HG02981 (cell line): ENCODE data around the gene UROS.

Experiments used
- ATAC-seq: cut with Tn5 transposase; IDR thresholded peaks from one replicate; pipeline ENCODE4 v1.9.1; 2021; ENCODE audit warnings: mild to moderate bottlenecking, moderate library complexity; ENCODE audit not compliant: unreplicated experiment

UROS gene

DNA sequence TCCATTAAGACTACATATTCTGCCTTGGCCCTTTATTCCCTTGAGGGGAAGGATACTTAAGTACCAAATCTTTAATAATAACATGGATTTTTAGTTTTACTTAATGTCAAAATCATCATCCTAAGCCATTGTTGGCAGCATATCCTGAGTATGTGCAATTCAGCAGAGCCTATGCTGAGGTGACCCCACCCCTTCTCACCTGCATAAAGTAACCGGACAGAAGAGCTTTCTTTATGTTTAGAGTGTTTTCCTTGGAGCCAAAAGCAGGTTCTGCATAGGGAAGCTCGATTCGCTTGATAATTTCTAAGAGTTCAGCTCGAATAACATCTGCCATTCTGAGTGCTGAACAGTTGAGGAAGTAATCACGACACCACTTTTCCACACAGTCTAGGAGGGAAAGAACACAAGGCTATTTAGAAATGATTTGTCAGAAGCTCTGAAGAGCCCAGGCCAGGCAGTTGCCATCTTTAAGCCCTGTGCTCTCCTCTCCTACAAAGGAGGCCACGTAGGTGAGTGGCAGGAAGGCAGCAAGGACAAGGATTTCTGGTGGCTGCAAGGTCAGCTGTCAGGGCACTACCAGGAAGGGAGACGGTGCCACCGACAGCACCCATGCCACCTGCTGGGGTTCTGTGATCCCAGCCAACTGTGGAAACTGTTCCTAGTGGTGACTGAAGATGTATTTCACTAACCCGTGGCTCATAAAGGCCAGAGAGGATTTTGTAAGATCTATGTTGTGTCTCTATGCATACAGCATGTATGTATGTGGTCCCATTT is 15.9 kb upstream of the UROS start:
- no peak for ATAC-seq

DNA sequence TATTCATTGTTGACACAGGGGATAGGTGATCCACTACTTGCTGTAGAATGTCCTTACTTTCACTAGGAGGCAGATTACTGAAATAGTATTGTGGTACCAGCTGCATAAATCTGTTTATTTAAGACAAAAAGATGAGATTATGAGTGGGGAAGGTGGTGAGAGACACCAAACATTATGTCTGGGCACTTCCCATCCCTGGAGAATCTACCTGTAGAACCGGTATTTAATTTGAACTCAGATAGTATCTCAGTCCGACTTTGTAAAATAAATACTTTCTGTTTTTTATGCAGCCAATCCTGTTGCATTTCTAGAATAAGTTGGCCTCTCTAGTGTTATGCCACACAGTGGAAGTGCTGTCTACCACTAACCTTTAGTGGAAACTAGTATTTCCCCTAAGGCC is 13.7 kb upstream of the UROS start:
- ATAC-seq, result no peak

DNA sequence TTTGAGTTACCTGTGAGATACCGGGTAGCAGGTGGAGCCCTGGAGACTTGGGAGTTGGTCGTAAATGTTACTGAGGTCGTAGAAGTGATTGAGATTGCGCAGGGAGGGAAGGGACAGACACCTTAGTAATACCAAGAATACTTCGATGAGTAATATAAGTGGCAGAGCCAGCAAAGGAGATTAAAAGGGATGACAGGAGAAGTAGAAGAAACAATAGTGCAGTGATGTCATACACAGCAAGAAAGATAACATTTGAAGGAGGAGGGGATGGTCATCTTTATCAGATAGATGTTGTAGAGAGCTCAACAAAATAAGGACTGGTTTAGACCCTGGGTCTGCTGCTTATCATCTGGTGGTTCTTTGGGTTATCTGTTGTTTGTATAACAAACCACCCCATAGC is 5.3 kb upstream of the UROS start:
- no peak for ATAC-seq

DNA sequence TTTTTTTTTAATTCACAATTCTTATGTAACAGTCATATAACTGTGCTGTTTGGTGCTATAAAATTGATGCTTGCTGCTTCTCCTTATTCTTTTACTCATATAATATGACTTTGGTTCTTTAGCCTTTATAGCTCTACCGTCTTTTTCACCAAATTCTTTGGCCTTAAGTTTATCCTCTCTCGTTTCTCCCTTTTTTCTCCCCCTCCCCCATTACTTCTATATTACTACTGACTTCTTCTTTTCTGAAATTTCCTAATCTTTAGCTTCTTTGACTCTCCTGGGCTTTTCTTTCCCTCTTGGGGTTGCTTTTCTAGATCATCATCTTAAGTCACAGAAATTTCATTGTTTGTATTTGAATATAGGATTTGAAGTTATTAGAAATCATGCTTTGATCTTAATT is 4.1 kb upstream of the UROS start:
- ATAC-seq, result no peak

DNA sequence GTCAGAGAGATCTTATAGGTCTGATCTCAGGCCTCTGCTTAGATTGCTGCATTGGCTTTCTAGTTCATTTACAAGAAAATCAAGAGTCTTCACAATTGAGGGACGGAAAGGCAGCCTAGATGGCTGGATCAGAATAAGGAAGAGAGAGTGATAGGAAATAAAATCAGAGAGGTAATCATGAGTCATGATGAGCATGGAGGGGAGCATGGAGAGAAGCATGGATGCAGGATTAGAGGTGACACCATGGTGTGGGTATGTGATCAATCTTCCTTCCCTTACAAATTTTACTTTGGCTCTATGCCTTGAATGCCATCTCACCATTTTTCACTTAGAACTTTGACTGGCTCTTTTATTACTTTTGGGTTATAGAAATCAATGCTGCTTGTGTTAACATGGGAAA is 1.7 kb upstream of the UROS start:
- no peak for ATAC-seq

DNA sequence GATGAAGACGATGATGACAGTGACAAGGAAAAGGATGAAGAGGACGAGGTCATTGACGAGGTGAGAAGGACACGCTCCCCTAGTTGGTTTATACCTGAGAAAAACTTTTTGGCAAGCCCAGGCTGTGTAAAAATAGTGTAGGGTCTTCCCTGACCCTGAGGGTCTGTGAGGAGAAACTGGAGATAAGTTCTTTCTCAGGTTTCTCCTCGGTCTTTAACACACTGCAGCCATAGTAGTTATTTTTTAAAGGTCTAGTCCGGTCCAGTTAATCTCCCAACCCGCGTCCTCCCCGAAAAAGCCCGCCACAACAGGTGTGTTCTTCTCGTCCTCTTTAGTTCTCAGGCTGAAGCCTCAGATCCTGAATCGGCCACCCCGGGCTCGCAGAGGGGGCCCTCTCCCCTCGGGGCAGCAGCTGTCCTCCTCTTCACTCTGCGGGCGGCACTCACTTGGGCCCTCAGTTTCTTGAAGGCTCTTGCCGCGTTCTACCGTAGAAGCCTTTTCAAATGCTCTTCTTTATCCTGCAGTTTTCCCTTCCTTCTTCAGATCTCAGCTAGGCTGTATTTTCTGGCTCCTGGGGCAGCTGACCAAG is 699 bp upstream of the UROS start:
- no peak for ATAC-seq

DNA sequence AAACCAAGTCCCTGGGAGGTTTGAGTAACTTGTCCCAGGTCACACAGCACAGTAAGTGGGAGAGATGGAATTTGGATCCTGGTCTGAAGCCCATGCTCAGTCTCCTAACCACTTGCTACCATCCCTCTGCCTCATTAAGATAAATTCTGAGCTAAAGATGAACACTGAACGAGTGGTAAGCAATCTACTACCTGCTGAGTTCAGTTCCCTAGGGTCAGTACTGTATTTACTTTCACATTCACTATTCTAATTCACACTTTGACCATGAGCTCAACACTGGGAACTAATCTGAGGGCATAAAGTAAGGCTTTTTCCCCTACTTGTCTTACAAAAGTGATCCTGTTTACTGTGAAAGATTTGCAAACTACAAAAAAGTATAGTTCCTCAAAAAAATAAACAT is 2.4 kb downstream of the UROS start:
- ATAC-seq, result peak; percentile 46

DNA sequence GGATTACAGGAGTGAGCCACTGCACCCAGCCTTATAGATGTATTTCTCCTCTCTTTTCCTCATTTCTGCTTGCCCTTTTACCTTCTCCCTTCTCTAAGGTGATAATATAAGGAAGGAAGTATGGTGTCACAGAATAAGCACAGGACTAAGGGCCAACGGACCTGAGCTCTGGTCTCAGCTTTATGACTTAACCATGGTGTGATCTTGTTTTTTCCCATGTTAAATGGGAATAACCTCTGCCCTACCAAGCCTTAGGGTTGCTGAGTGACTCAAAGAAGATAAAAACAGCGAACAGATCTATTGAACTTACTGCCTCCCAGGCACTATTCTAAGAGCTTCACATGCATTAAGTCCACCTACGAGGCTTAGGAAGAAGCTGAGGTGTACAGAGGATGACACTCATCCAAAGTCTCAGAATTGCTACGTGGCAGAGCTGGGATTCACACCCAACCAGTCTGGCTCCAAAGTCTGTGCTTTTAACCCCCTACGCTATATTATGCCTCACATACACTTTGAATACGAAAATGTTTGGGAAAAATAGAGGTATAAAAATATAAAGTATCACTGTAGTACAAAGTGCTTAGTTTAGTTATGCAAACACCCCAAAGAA is 5.6 kb downstream of the UROS start:
- ATAC-seq, result no peak

DNA sequence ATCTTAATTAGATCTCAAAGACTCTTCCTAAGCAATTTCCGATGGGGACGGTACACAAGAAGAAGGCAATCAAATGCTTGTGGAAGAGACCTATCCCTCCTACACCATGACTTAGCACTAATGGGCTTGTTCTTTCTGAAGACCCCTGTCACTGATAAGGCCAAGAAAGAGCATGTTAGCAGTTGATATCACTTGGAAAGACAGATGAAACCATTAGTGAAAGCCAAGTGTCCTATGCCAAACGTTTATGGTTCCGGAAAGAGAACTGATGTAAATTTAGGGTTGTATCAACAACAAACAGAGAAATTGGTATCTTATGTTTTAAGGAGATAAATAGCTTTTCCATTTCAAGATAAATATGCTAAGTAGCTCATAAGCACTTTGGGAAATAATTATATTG is 6.5 kb downstream of the UROS start:
- ATAC-seq, result no peak

DNA sequence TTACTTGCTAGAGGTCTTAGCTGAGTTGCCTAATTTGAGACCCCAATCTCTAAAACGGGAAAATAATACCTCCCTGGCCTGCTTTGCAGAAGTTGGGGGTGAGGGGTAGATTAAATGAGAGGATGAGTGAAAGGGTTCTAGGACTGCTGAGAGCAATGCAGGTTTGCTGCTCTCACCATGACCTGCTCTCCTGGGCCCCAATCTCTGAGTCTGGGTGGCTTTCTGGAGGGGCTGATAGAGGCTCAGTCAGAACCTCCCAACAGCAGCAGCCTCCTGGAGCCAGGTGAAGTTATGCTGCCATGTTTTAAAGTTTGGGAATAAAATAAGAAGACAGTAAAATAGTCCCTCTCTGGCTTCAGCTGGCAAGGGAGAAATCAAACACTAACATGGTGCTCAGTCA is 7.3 kb downstream of the UROS start:
- ATAC-seq, result no peak

DNA sequence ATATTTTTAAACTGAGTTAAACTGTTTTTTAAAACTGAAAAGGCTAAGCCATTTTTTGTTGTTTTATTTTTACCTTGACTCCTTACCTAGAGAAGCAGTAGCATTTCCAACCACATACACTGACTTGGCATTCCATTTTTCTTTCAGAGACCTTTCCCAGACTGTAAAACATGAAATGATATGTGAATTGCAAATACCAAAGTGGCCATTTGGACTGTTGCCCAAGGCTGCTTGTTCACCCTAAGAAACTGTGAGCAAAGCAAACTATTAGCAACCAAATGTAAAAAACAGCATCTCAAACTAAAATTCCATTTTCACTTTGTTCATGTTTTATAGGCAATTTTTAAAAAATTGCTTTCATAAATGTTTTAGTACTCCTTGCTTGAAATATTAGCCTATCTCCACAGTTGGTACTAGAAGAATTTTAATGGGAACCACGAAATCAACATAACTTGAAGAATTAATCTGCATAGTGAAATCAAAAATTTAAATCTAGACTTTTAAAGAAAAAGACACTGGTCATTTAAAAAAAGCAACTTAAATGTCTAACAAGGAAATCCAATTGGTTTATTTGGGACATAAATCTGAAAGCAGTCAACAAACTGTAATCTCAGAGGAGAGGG is 10.8 kb downstream of the UROS start:
- no peak for ATAC-seq

DNA sequence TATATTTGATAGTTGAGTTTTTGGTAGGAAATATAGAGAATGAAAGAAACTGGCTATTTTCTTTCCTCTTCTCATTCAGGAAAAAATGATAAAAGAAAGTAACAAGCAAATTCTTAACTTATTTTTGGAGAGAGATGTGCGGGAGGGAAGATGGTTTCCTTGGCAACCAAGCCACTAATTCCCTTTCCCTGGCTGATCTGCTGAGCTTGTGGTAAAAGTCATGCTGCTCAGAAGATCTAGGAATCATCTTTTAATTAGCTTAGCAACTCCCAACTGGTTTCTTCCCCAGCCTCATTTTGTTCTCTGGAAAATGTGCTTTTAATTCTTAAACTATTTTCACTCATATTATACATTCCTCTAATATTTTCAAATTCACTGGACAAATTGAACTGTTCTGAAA is 11.8 kb downstream of the UROS start:
- ATAC-seq, result no peak

DNA sequence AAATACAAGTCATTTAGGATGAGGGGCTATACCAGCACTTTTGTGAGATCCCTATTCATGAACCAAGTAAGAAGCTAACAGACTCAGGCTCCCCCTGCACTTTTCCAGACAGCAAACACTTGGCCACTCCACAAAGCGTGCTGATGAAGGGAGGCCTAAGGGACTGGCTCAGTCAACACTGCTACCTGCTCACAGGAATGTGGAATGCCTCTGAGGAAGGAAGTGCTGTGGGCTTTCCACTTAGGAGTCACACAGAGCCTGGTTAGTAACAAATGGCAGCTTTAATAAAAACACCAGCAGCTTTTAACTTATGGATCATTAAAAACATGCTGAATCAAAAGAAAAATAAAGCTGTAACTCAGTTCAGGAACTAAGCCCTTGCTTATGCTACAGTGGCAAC is 15.0 kb downstream of the UROS start:
- ATAC-seq, result no peak

DNA sequence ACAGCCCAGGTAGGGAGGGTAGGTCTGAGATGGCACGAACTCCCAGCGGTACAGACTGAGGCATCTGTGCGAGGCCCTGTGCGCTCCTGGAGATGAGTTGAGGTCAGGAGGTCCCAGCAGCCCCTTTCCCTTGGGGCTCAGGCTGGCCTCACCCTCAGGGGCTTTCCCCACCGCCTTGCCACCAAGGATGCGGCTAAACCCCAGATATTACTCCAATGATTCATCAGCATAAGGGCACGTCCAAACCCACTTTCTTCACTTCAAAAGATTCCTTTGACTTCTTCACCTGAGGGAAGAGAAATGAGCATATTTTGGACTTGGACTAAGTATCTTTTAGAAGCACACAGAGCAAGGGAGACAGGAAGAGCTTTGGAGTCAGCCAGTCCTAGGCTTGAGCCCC is 20.3 kb downstream of the UROS start:
- ATAC-seq, result no peak

DNA sequence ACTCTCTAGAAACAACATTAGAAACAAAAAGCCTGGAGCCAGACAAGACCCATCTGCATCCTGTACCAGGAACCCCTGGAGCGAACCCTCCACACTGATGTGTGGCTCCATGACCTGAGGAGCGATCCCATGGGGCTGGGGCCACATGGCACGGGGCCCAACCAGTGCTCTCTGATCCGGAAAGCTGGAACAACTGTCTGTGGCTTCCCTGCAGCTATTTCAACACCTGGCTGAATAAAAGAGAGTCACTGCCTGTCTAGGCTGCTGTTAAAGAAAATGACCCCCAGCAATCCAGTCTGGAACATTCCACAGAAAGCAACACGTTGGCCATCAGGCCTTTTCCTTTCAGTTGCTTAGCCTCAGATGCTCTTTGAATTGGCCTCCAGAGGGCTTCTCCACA is 20.9 kb downstream of the UROS start:
- ATAC-seq, result no peak

DNA sequence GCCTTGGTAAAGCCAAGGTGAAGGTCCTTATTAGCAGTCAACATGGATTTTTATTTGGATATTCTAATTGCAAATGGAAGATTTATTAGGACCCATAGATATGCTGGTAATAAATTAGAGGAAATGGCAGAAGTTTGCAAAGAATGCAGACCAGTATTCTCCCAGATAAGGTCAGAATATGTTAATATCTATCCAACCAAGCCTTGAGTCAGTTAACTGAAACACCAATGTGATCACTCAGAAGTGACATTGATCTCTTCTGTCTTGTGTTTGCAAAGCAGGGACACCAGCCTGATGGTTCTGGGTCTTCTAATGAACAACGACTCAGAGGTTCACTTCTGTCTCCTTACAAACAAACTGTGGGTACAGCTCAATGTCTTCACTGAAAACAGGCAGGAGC is 21.5 kb downstream of the UROS start:
- ATAC-seq, result no peak

DNA sequence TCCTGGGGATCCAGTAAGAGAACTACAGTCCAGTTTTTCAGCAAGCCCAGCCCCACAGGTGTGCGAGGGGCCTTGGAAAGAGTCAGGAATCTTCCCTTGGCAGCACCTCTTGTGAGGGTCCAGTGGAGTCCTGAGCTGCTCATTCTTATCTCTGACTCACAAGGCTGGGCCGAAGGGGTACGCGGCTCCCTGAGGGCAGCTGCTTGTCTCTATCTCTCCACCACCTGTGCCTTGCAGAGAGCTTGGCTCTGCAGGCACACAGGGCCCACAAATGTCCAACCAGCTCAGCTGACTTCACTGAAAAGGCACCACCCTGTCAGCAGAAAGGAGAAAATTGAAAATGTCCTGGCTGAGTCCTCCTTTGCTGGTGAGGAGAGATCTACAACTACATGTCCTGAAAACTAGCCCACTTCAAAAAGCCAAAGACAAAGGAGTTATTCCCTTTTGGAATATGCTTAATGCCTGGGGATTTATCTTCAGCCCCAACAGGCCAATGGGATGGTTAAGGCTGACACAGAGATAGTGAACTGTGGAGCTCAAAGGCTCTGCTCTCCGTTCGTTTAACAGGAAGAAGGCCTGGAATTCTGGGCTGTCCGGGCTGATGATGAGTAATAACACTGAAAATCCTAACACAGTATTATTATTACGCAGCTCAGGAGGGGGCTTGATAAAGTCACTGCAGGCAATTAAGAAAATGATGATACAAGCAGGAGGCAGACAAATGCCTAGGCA is 23.4 kb downstream of the UROS start:
- no peak for ATAC-seq

DNA sequence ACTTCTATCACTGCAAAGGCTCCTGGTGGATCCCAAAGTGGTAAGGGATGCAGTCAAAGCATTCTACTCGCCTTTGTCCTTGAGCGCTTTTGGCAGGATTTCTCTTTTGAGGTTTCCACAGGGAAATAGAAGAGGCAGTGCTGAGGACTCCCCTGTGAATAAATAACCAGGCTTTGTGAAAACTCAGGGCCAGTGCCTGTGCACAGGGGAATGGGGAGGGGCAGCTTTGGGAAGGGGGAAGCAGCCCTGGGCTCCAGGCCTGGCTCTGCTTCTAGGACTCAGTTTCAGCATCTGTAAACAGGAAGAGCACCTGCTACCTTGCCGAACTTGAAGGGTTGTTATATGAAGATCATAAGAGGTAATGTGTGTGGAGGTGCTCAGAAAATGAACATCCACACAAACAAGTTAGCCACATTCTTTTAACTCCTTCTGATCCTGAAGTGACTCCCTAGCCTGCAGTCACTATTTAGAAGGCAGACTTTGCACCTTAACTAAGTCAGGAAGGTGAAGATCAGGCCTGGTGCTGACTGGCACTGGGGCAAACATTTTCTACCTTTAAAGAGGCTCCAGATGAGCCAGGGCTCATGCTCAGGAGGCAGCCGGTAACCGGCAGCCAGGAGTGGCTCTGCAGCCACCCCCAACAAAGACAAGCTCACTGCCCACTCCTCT is 24.9 kb downstream of the UROS start:
- ATAC-seq, result no peak

DNA sequence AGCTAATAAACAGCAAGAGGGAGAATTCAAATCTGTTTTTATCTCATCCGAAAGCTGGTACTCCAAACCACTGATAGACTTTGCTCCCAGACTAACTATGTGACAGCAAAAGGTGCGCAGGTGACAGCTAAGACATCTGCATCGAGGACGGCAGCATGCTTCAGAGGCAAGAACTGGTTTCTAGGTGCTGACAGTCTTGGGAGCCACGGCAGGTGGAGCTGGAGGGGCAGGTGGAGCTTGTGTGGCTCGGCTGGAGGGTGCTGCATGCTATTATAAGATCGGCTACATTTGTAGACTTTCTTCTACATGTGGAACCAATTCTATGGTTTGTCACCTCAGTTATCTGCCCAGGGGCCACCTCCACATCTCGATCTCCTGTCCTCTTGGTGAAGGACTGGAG is 25.6 kb downstream of the UROS start:
- ATAC-seq, result no peak

DNA sequence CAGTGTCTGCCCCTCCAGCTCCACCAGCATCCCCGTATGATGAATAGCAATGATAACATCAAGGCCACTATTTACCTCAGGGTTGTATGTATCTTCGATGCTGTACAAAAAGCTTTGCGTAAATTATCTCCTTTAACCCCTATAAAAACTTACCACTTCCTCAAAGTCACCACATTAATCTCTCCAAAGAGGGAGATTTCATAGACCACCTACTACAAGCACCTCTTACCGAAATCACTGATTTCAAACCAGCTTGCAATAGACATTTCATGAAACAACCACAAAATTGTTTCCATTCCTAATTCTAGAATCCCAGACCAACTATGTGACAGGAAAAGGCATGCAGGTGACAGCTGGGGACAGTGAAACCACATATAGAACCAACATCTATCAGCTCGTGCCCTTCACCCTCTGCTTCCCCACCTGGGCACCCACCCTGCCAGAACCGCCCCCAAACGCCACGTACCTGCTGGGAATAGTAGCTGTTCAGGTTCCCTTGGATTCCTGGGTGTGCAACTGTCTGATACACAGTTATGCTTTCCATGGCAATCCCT is 27.3 kb downstream of the UROS start:
- ATAC-seq, result no peak

DNA sequence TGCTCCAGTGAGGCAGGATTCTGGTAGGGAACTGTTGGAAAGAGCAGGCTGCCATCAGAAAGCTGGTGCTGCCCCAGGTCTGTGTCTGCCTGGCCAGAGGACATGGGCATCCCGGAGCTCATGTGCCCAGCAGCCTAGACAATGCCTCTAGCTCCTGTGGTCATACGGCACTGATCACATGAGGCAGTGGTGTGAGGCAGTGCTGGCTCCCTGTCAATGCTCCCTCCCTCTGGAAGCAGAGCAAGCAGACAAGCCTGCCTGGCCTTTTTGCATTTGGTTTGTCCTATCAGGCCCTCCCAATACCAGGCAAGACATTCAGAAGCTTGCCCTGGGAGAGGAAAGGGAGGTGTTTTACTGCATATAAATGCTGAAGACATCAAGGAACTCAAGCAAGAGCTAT is 27.9 kb downstream of the UROS start:
- no peak for ATAC-seq
